NCI-H2227 (cell line): Measurements from ENCODE around the gene FCHSD2.
"Not testable (repeated sequence)": the region's sequence is repeated elsewhere in the genome, so short reads cannot be mapped to it uniquely, and the experiment has no call there.

Source experiments
- DNase-seq: peaks from one replicate; lab custom pipeline; 2025; ENCODE audit not compliant: unreplicated experiment; lab: John Stamatoyannopoulos, UW

The FCHSD2 gene

GRCh38 chr11:73017024-73017751 lies 124.9 kb downstream of the FCHSD2 start:
- no peak for DNase-seq

GRCh38 chr11:73013021-73013420 lies 129.1 kb downstream of the FCHSD2 start:
- DNase-seq: no peak

GRCh38 chr11:73012121-73012863 lies 129.8 kb downstream of the FCHSD2 start:
- no peak for DNase-seq

GRCh38 chr11:73011126-73011817 lies 130.8 kb downstream of the FCHSD2 start:
- DNase-seq: no peak

GRCh38 chr11:73009972-73010371 lies 132.1 kb downstream of the FCHSD2 start:
- peak; percentile 7 for DNase-seq

GRCh38 chr11:73004088-73004487 lies 138.0 kb downstream of the FCHSD2 start:
- no peak for DNase-seq

- DNase-seq: no peak
Observed at GRCh38 chr11:73003088-73003487, 139.0 kb downstream of the FCHSD2 start.

- DNase-seq: no peak
Observed at GRCh38 chr11:73002214-73002613, 139.9 kb downstream of the FCHSD2 start.

- DNase-seq: peak; percentile 85
Observed at GRCh38 chr11:73001615-73002014, 140.5 kb downstream of the FCHSD2 start.

GRCh38 chr11:72998676-72999075 lies 143.4 kb downstream of the FCHSD2 start:
- DNase-seq: no peak

GRCh38 chr11:72996959-72997358 lies 145.2 kb downstream of the FCHSD2 start:
- no peak for DNase-seq

- no peak for DNase-seq
Observed at GRCh38 chr11:72989727-72990126, 152.4 kb downstream of the FCHSD2 start.

GRCh38 chr11:72988821-72989220 lies 153.3 kb downstream of the FCHSD2 start:
- DNase-seq: no peak

GRCh38 chr11:72985645-72986044 lies 156.5 kb downstream of the FCHSD2 start:
- DNase-seq: no peak

GRCh38 chr11:72984453-72985077 lies 157.6 kb downstream of the FCHSD2 start:
- no peak for DNase-seq

GRCh38 chr11:72983560-72983959 lies 158.6 kb downstream of the FCHSD2 start:
- no peak for DNase-seq

GRCh38 chr11:72981971-72982685 lies 160.0 kb downstream of the FCHSD2 start:
- DNase-seq: no peak

- DNase-seq: no peak
Observed at GRCh38 chr11:72981080-72981479, 161.0 kb downstream of the FCHSD2 start.

GRCh38 chr11:72977782-72978181 lies 164.3 kb downstream of the FCHSD2 start:
- not testable (repeated sequence) for DNase-seq

- not testable (repeated sequence) for DNase-seq
Observed at GRCh38 chr11:72976522-72976892, 165.6 kb downstream of the FCHSD2 start.
